Measurements from ENCODE around the gene SERPINF2.

GRCh38 chr17:1746975-1747543 lies 4.4 kb downstream of the SERPINF2 start:
- TF ChIP-seq POLR2A (IDR thresholded peaks at IDR 0.05) = no peak
- TF ChIP-seq CTCF (IDR thresholded peaks at IDR 0.05) = peak in 1 of 3 experiments; percentile 21
